ENCODE results near the gene DEGS2. TPM values are rescaled to one million over a fixed set of nuclear protein-coding genes. Genes with fewer than 3 reads are reported as not detected.

Gene DEGS2
- polyA plus RNA-seq, 2 of the 4 experiments (the other 2 are of a cell fraction) = 0.93 to 2.3 TPM

GRCh38 chr14:100124551-100125088 lies 34.8 kb downstream of the DEGS2 start:
- ATAC-seq (no peak), FAIRE-seq (no peak), DNase-seq (ENCODE audit: low read depth in 1 of 2, low spot score in 1 of 2) (no peak)
- ChIA-PET CTCF (interaction anchor here (1.5 to 4.4 kb wide), 3 partner anchors 10 to 68 kb away, joined by 3 to 28 read pairs (median 11); no protein-coding TSS in a partner anchor), POLR2A (no interaction called here)
- Histone ChIP-seq H3K4me1 (no peaks in the 10 kb centered on the region), H3K4me3 (no peak overlapping the region), H3K9me3 (no peaks in the 10 kb centered on the region), H3K27ac (no peak overlapping the region), H3K4me2 (no peak overlapping the region)
- no peak for TF ChIP-seq NFE2L2 (conservative IDR thresholded peaks at IDR 0.05; ENCODE audit: low read length)
- no peak for TF ChIP-seq REST (IDR thresholded peaks at IDR 0.05)
- no peak for TF ChIP-seq HOXB13 (CRISPR knock-in tag; IDR thresholded peaks at IDR 0.05; ENCODE audit: low read depth)
- TF ChIP-seq RARB (CRISPR knock-in tag; IDR thresholded peaks at IDR 0.05) = no peak
- TF ChIP-seq MAZ (IDR thresholded peaks at IDR 0.05; ENCODE audit: borderline replicate concordance, low read depth, low read length) = no peak
- TF ChIP-seq POLR2AphosphoS2 (conservative IDR thresholded peaks at IDR 0.05; ENCODE audit: low read length) = no peak
- TF ChIP-seq HOXA7 (CRISPR knock-in tag; IDR thresholded peaks at IDR 0.05) = no peak
- WGBS (ENCODE audit: missing lambda C conversion rate) = 88% methylated on average over 16 of the region's 20 CpGs

- CTCF ChIA-PET = interaction anchor here (1.5 to 4.4 kb wide), 2 partner anchors 9 to 15 kb away, joined by 3 to 28 read pairs; no protein-coding TSS in a partner anchor
- POLR2A ChIA-PET = no interaction called here
- Histone ChIP-seq H3K9me3 (no peaks in the 10 kb centered on the region), H3K4me2 (no peak overlapping the region), H3K4me1 (no peaks in the 10 kb centered on the region), H3K27ac (no peak overlapping the region), H3K4me3 (no peak overlapping the region)
- no peak for DNase-seq (ENCODE audit: low read depth in 1 of 2, low spot score in 1 of 2)
- ATAC-seq = no peak
- no peak for TF ChIP-seq HEYL (CRISPR knock-in tag; IDR thresholded peaks at IDR 0.05)
- TF ChIP-seq GATA3 (IDR thresholded peaks at IDR 0.05; ENCODE audit: borderline replicate concordance) = no peak
- TF ChIP-seq, protein P1, sequence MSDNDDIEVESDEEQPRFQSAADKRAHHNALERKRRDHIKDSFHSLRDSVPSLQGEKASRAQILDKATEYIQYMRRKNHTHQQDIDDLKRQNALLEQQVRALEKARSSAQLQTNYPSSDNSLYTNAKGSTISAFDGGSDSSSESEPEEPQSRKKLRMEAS (IDR thresholded peaks at IDR 0.05) = no peak
- TF ChIP-seq ZFP36 (IDR thresholded peaks at IDR 0.05; ENCODE audit: borderline replicate concordance, partially characterized antibody) = no peak
- no peak for TF ChIP-seq TFCP2L1 (CRISPR knock-in tag; IDR thresholded peaks at IDR 0.05)
- TF ChIP-seq BHLHE40 (IDR thresholded peaks at IDR 0.05; ENCODE audit: low read depth, low read length) = no peak
- no peak for TF ChIP-seq HOXB13 (CRISPR knock-in tag; IDR thresholded peaks at IDR 0.05; ENCODE audit: low read depth)
- TF ChIP-seq SREBF2 (IDR thresholded peaks at IDR 0.05) = no peak
- no peak for TF ChIP-seq HDAC2 (IDR thresholded peaks at IDR 0.05)
- TF ChIP-seq FOSB (CRISPR knock-in tag; IDR thresholded peaks at IDR 0.05) = no peak
- no peak for TF ChIP-seq RAD21 (conservative IDR thresholded peaks at IDR 0.05 in 1 of 2, IDR thresholded peaks at IDR 0.05 in 1 of 2)
- TF ChIP-seq JUN (IDR thresholded peaks at IDR 0.05) = no peak
- TF ChIP-seq NFE2L2 (conservative IDR thresholded peaks at IDR 0.05; ENCODE audit: low read length) = no peak
- no peak for TF ChIP-seq CHD2 (IDR thresholded peaks at IDR 0.05; ENCODE audit: low read length, partially characterized antibody)
- FAIRE-seq = no peak
- 96% methylated on average over 8 of the region's 10 CpGs for WGBS (ENCODE audit: missing lambda C conversion rate)
Observed at GRCh38 chr14:100123618-100124017, 35.8 kb downstream of the DEGS2 start.

DNA sequence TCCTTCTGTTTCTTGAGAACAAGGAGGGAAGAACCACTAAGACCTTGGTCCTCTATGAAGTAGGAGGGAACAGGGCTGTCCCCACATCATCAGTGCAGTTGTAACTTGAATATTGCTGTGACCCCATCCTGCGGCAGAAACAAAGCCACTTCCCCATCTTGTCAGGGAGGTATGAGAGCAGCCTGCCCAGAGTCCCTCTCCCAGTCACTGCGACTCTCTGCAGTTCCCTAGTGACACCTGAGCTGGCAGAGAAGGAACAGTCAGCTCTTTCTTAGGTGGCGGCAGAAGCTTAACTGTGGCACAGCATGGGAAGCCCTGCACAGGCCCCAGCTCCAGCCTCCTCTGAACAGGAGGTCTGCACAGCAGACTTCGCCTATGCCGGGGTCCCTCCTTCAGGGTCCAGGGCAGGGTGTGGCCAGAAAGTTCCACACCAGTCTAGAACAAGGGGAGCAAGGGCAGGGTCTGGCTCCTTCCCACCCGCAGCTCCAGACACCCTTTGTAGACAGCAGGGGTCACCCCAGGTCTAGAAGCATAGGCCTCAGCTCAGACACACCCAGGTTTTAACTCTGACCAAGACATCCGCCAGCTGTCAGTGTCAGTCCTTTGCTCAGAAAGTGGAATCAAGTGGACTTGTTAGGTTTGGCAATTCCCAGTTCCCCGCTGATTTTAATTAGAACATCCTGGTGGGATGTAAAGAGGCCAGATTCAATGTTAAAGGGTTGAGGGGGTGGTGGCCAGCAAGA lies 36.8 kb downstream of the DEGS2 start:
- ATAC-seq (peak; percentile 35 to 50; a peak in 3 of 6 replicates), FAIRE-seq (no peak), DNase-seq (ENCODE audit: low read depth in 1 of 2, low spot score in 1 of 2) (no peak)
- CTCF ChIA-PET = interaction anchor here (0.6 to 7.2 kb wide), 8 partner anchors 9 to 140 kb away, joined by 3 to 72 read pairs (median 6); no protein-coding TSS in a partner anchor
- WGBS (ENCODE audit: missing lambda C conversion rate) = 95% methylated on average over 8 of the region's 8 CpGs
- H3K27ac ChIP-seq = no peak overlapping the region
- no peak overlapping the region for H3K4me2 ChIP-seq
- POLR2A ChIA-PET = no interaction called here
- H3K4me3 ChIP-seq = no peak overlapping the region
- no peaks in the 10 kb centered on the region for H3K9me3 ChIP-seq
- TF ChIP-seq TP53 (CRISPR knock-in tag; IDR thresholded peaks at IDR 0.05) = no peak
- TF ChIP-seq RAD21 (conservative IDR thresholded peaks at IDR 0.05 in 1 of 2, IDR thresholded peaks at IDR 0.05 in 1 of 2) = 0 out of 5 replicates have a peak, but pooled peaks of 1 of the 2 experiments have one; percentile 31
- TF ChIP-seq SMC3 (IDR thresholded peaks at IDR 0.05) = 0 out of 3 replicates have a peak, but pooled peaks have one; percentile 12
- TF ChIP-seq RCOR1 (IDR thresholded peaks at IDR 0.05; ENCODE audit: low read depth, low read length) = no peak
- no peak for TF ChIP-seq RNF2 (IDR thresholded peaks at IDR 0.05; ENCODE audit: borderline replicate concordance, low read depth)
- H3K4me1 ChIP-seq = no peaks in the 10 kb centered on the region

Data from A549 (cell line).